ENCODE measurements around the gene GSK3B. TPM values are rescaled to one million over a fixed set of nuclear protein-coding genes. Genes with fewer than 3 reads are reported as not detected.
"Not testable (repeated sequence)": the region's sequence is repeated elsewhere in the genome, so short reads cannot be mapped to it uniquely, and the experiment has no call there.

GSK3B gene
- total RNA-seq, 1 donor from 2014 or later, result 138 TPM

DNA sequence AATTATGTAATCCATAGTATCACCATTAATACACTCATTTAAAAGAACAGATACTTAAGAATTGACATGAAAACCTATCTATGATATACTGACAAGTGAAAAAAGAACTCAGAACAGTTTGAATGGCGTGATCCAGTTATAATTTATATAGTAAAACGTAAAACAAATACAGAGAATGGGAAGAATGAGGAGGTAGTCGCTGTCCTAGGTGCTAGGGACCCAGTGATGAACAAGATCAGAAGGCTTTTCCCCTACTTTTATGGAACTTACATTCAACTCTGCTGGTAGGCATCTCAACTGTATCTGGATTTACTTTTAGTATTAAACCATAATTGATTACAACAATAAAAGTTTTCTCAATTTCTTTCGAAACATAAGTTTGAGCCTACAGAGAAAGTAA, 31.8 kb downstream of the GSK3B start:
- no peaks in the 10 kb centered on the region for H3K27me3 Mint-ChIP-seq (ENCODE audit: unreplicated experiment)
- DNase-seq, result no peak
- H3K27ac Mint-ChIP-seq (ENCODE audit: unreplicated experiment), result no peak overlapping the region
- no peak for TF ChIP-seq CTCF (IDR thresholded peaks at IDR 0.05; ENCODE audit: partially characterized antibody, unreplicated experiment)
- H3K36me3 Mint-ChIP-seq (ENCODE audit: unreplicated experiment), result no peaks in the 10 kb centered on the region
- H3K9me3 Mint-ChIP-seq (ENCODE audit: unreplicated experiment), result peaks cover 2% of the 10 kb centered on the region
- H3K4me1 Mint-ChIP-seq (ENCODE audit: low read depth, unreplicated experiment), result peaks cover 16% of the 10 kb centered on the region
- H3K4me3 Mint-ChIP-seq (ENCODE audit: unreplicated experiment), result no peak overlapping the region

GRCh38 chr3:120059081-120059864, 35.0 kb downstream of the GSK3B start:
- Mint-ChIP-seq H3K27ac (ENCODE audit: unreplicated experiment) (no peak overlapping the region), H3K36me3 (ENCODE audit: unreplicated experiment) (peaks cover 2% of the 10 kb centered on the region), H3K27me3 (ENCODE audit: unreplicated experiment) (no peaks in the 10 kb centered on the region), H3K4me3 (ENCODE audit: unreplicated experiment) (no peak overlapping the region), H3K4me1 (ENCODE audit: low read depth, unreplicated experiment) (peaks cover 16% of the 10 kb centered on the region), H3K9me3 (ENCODE audit: unreplicated experiment) (peaks cover 3% of the 10 kb centered on the region)
- no peak for TF ChIP-seq CTCF (IDR thresholded peaks at IDR 0.05; ENCODE audit: partially characterized antibody, unreplicated experiment)
- no peak for DNase-seq

GRCh38 chr3:120057626-120058025, 36.6 kb downstream of the GSK3B start:
- H3K27me3 Mint-ChIP-seq (ENCODE audit: unreplicated experiment), result no peaks in the 10 kb centered on the region
- H3K27ac Mint-ChIP-seq (ENCODE audit: unreplicated experiment), result no peak overlapping the region
- H3K9me3 Mint-ChIP-seq (ENCODE audit: unreplicated experiment), result peaks cover 3% of the 10 kb centered on the region
- no peak for TF ChIP-seq CTCF (IDR thresholded peaks at IDR 0.05; ENCODE audit: partially characterized antibody, unreplicated experiment)
- no peak for DNase-seq
- H3K4me1 Mint-ChIP-seq (ENCODE audit: low read depth, unreplicated experiment), result peaks cover 16% of the 10 kb centered on the region
- no peak overlapping the region for H3K4me3 Mint-ChIP-seq (ENCODE audit: unreplicated experiment)
- H3K36me3 Mint-ChIP-seq (ENCODE audit: unreplicated experiment), result peaks cover 12% of the 10 kb centered on the region

- H3K27me3 Mint-ChIP-seq (ENCODE audit: unreplicated experiment), result no peaks in the 10 kb centered on the region
- peaks cover 3% of the 10 kb centered on the region for H3K9me3 Mint-ChIP-seq (ENCODE audit: unreplicated experiment)
- TF ChIP-seq CTCF (IDR thresholded peaks at IDR 0.05; ENCODE audit: partially characterized antibody, unreplicated experiment), result no peak
- H3K4me1 Mint-ChIP-seq (ENCODE audit: low read depth, unreplicated experiment), result peaks cover 20% of the 10 kb centered on the region
- H3K27ac Mint-ChIP-seq (ENCODE audit: unreplicated experiment), result no peak overlapping the region
- H3K36me3 Mint-ChIP-seq (ENCODE audit: unreplicated experiment), result peaks cover 12% of the 10 kb centered on the region
- no peak overlapping the region for H3K4me3 Mint-ChIP-seq (ENCODE audit: unreplicated experiment)
- no peak for DNase-seq
These were observed 37.2 kb downstream of the GSK3B start for GRCh38 chr3:120057029-120057428.

DNA sequence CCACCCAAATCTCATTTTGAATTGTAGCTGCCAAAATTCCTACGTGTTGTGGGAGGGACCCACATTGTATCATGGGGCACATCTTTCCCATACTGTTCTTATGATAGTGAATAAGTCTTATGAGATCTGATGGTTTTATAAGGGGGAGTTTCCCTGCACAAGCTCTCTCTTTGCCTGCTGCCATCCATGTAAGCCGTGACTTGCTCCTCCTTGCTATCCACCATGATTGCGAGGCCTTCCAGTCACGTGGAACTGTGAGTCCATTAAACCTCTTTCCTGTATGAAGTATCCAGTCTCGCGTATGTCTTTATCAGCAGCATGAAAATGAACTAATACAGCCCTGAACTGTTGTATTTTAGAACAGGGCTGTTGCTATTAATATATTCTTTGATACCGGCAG, 40.6 kb downstream of the GSK3B start:
- DNase-seq; H3K27me3 Mint-ChIP-seq (ENCODE audit: unreplicated experiment); H3K4me3 Mint-ChIP-seq (ENCODE audit: unreplicated experiment); H3K27ac Mint-ChIP-seq (ENCODE audit: unreplicated experiment); H3K9me3 Mint-ChIP-seq (ENCODE audit: unreplicated experiment): not testable (repeated sequence)
- peaks cover 21% of the 10 kb centered on the region for H3K4me1 Mint-ChIP-seq (ENCODE audit: low read depth, unreplicated experiment)
- H3K36me3 Mint-ChIP-seq (ENCODE audit: unreplicated experiment), result peaks cover 12% of the 10 kb centered on the region

Data from glutamatergic neuron (in vitro differentiated cells).